H4 (cell line): ENCODE results near the gene CCDC39. TPM values are rescaled to one million over a fixed set of nuclear protein-coding genes. Genes with fewer than 3 reads are reported as not detected.

Experiments used
- total RNA-seq: library from RNA; depleted of rRNA; stranded (reverse); fragments of >200 nt; shearing (Covaris generic); gene quantifications from 2 replicates; pipeline ENCODE4 v1.2.3, GENCODE V29; 2014; rRNA removed

Gene CCDC39
- total RNA-seq, 1 experiment from 2014 or later, result not detected

Other genes with a start within 250 kb of the CCDC39 start
- gene TTC14, start 77.3 kb downstream of the CCDC39 start, total RNA-seq, result 11.2 and 25.0 TPM in 2 replicates
- gene FXR1, start 233.2 kb upstream of the CCDC39 start, total RNA-seq, result 96.6 and 109 TPM in 2 replicates